ENCODE results near the gene HES1.
A peak's percentile ranks its signal among the peaks of the same experiment; 100 is the strongest.

HES1 gene

DNA sequence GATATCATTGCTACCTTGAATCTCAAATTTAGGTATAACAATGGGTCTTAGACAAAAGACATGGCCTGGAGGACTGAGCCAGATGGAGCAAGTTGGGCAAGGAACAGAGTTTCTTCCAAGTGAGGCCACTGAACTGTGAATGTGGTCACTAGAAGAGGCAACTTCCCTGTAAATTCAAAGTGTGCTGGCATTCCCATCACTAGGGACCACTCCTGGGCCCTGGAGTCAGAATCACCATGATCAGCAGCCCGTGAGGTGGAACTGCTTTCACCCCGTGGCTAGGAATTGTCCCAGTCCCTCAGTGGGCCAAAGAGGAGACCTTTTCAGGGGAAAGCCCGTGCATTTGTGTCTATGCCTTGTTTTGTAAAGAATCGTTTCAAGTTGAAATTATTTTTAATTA lies 47.3 kb downstream of the HES1 start:
- no peak overlapping the region for H3K4me3 ChIP-seq (ENCODE audit: low read depth, low read length)
- TF ChIP-seq, protein P1, sequence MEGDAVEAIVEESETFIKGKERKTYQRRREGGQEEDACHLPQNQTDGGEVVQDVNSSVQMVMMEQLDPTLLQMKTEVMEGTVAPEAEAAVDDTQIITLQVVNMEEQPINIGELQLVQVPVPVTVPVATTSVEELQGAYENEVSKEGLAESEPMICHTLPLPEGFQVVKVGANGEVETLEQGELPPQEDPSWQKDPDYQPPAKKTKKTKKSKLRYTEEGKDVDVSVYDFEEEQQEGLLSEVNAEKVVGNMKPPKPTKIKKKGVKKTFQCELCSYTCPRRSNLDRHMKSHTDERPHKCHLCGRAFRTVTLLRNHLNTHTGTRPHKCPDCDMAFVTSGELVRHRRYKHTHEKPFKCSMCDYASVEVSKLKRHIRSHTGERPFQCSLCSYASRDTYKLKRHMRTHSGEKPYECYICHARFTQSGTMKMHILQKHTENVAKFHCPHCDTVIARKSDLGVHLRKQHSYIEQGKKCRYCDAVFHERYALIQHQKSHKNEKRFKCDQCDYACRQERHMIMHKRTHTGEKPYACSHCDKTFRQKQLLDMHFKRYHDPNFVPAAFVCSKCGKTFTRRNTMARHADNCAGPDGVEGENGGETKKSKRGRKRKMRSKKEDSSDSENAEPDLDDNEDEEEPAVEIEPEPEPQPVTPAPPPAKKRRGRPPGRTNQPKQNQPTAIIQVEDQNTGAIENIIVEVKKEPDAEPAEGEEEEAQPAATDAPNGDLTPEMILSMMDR (IDR thresholded peaks at IDR 0.05; ENCODE audit: low read depth, low read length), result no peak
- DNase-seq, result no peak
- no peaks in the 10 kb centered on the region for H3K27me3 ChIP-seq (ENCODE audit: insufficient read depth, low read depth, severe bottlenecking)
- no peaks in the 10 kb centered on the region for H3K9me3 ChIP-seq (ENCODE audit: severe bottlenecking)
- H3K36me3 ChIP-seq, result no peaks in the 10 kb centered on the region
- H3K27ac ChIP-seq, result peak overlapping the region; percentile 82; the same call in 1 of the 2 replicates

DNA sequence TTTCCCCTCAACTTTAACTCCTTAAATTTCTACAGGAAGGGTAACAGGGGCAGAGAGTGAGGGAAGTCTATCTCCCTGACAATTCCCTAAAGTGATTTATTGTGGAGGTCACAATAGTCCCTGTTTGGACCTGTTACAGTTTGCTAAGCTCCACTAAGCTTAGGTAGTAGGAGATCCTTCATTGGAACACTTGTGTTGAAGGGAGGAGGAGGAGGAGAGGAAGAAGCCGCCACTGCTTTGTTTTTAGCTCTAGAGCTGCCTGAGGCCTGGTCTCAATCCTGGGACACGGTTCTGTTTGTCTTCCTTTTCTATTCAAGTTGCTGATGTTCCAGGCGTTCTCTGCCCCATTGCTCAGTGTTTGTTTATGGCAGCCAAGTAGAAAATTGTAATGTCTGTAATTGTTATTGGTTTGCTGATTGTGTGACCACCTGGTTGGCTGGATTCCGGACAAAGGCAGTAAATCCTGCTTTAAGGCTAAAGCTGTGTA lies 48.4 kb downstream of the HES1 start:
- peak overlapping the region; percentile 82 for H3K27ac ChIP-seq
- no peaks in the 10 kb centered on the region for H3K36me3 ChIP-seq
- H3K4me3 ChIP-seq (ENCODE audit: low read depth, low read length), result no peak overlapping the region
- no peaks in the 10 kb centered on the region for H3K9me3 ChIP-seq (ENCODE audit: severe bottlenecking)
- DNase-seq, result peak; percentile 13
- TF ChIP-seq, protein P1 (IDR thresholded peaks at IDR 0.05; ENCODE audit: low read depth, low read length), result no peak
- H3K27me3 ChIP-seq (ENCODE audit: insufficient read depth, low read depth, severe bottlenecking), result no peaks in the 10 kb centered on the region

DNA sequence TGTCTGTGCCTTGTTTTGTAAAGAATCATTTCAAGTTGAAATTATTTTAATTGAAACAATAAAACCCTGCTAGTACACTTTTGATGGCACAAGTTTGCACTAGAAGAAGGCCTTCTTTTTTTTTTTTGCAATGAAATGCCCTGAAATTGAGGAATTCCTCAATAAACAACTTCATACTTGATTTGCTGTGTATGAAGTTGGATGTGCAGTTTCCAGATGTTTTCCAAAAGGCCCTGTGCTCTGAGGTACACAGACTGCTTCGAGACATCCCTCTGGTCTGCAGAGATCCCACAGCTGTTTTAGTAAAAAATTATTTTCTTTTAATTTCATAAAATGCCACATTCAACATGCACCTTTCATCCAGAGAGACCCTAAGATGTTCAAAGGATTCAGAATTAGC lies 48.9 kb downstream of the HES1 start:
- no peaks in the 10 kb centered on the region for H3K9me3 ChIP-seq (ENCODE audit: severe bottlenecking)
- no peak overlapping the region for H3K4me3 ChIP-seq (ENCODE audit: low read depth, low read length)
- TF ChIP-seq, protein P1 (IDR thresholded peaks at IDR 0.05; ENCODE audit: low read depth, low read length), result no peak
- no peaks in the 10 kb centered on the region for H3K27me3 ChIP-seq (ENCODE audit: insufficient read depth, low read depth, severe bottlenecking)
- H3K27ac ChIP-seq, result peak overlapping the region; percentile 82
- H3K36me3 ChIP-seq, result no peaks in the 10 kb centered on the region
- no peak for DNase-seq

DNA sequence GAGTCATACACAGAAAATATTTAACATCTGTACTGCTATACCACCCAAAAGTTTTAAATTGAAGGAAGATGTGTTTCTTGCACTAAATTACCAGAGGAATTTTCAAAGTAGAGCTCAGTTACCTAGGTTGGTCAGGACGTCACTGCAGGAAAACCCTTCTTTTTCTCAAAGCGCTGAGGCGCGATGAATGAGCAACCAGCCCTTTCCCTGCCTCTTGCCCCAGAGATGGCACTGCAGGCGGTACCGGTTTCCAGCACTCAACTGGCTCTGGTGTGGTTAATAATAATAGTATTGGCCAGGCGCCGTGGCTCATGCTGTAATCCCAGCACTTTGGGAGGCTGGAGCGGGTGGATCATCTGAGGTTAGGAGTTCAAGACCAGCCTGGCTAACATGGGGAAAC lies 49.3 kb downstream of the HES1 start:
- TF ChIP-seq, protein P1 (IDR thresholded peaks at IDR 0.05; ENCODE audit: low read depth, low read length), result no peak
- H3K27ac ChIP-seq, result peak overlapping the region; percentile 82; the same call in 1 of the 2 replicates
- no peak for DNase-seq

DNA sequence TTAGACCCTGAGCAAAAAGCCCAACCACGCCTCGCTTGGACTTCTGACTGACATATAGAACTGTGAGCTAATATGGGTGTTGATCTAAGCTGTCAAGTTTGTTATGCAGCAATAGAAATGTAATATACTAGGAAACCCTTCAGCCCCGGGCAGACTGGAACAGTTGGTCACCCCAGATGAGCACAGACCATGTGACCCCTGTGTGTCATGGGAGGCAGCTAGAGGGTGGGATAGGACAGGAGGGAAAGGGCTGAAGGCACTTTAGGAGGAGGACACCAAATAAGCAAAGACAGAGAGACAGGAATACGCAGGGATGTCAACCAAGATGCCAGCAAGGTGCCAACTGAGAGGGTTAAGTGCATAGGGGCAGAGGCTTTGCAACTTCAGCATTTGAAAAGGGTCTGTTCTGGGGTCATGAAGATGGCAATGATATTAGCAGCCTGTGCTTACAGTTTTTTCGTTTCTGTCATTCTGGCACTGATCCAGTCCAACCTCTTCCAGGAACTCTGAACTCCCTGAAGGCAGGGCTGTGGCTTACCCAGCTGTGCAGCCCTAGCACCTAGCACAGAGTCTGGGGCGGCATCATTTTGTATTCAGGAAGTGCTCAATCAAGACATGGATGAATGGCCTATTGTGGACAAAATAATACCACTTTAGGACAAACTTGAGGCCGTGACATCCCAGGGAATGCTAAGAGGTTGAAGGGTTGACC lies 51.4 kb downstream of the HES1 start:
- no peaks in the 10 kb centered on the region for H3K9me3 ChIP-seq (ENCODE audit: severe bottlenecking)
- H3K27ac ChIP-seq, result no peak overlapping the region
- TF ChIP-seq, protein P1 (IDR thresholded peaks at IDR 0.05; ENCODE audit: low read depth, low read length), result no peak
- no peaks in the 10 kb centered on the region for H3K36me3 ChIP-seq
- H3K27me3 ChIP-seq (ENCODE audit: insufficient read depth, low read depth, severe bottlenecking), result no peaks in the 10 kb centered on the region
- DNase-seq, result no peak
- no peak overlapping the region for H3K4me3 ChIP-seq (ENCODE audit: low read depth, low read length)

More for the DNA sequence above, 49.3 kb downstream of the HES1 start:
- H3K36me3 ChIP-seq, result no peaks in the 10 kb centered on the region
- H3K4me3 ChIP-seq (ENCODE audit: low read depth, low read length), result no peak overlapping the region
- no peaks in the 10 kb centered on the region for H3K27me3 ChIP-seq (ENCODE audit: insufficient read depth, low read depth, severe bottlenecking)
- H3K9me3 ChIP-seq (ENCODE audit: severe bottlenecking), result no peaks in the 10 kb centered on the region

Measured in WERI-Rb-1 (cell line).